HG03064 (cell line): Measurements from ENCODE around the gene PTPRE.

Experiments used
- ATAC-seq: cut with Tn5 transposase; IDR thresholded peaks from one replicate; pipeline ENCODE4 v1.9.1; 2021; ENCODE audit warnings: low read depth; ENCODE audit not compliant: unreplicated experiment

PTPRE gene

DNA sequence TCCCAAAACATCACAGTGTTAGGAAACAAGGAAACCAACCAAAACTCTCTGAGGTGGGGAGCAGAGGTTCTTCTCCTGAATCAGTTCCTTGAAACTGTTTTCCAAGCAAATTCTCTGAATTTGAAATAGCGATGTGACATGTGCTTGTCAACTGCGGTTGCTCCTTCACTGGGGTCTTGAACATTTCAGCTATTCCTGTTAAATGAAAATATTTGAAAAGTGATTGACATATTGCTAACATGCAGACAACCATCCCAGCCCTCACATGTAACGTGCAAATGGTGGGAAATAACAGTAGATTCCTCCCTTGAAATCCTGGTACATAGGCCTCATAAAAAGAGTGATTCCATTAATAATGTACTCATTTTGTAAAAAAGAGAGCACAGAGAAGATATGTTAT, 203.4 kb downstream of the PTPRE start:
- ATAC-seq: no peak

DNA sequence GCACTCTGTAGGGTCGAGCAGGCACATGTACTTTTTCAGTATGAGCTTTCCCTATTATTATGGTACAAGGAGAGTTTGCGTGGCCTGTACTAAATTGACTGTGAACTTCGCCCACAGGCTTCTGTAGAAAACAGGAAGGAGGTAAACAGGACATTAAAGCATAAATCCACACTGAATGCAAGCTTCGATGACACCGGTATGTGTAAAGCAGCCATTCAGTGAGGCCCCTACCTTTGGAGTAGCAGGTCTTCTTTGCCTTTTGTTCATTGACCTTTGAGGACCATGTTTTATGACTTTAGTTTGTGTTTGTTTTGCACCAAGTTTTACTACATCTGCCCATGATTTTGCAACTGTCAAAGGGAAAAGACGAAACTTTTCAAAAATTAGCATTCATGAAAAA, 204.8 kb downstream of the PTPRE start:
- no peak for ATAC-seq

DNA sequence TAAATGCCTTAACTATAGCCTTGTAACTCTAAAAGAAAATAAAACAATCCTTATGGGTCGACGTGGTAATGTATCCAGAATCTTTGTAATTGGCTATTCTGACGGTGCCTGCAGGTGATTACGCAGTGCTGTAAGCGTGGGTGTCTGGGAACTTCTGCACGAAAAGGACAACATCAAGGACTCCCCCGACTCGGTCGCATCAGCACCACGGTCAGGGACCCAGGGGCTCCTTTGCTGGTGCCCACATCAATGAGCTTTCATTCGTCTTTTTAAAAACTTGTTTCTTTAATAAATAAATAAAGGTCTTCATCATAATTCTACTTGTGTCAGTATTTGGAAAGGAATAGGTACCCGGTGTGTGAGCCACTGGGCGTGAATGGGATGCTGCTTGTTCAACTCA, 206.1 kb downstream of the PTPRE start:
- ATAC-seq: no peak

- ATAC-seq: no peak
These were observed 208.0 kb downstream of the PTPRE start for GRCh38 chr10:128114901-128115300.

DNA sequence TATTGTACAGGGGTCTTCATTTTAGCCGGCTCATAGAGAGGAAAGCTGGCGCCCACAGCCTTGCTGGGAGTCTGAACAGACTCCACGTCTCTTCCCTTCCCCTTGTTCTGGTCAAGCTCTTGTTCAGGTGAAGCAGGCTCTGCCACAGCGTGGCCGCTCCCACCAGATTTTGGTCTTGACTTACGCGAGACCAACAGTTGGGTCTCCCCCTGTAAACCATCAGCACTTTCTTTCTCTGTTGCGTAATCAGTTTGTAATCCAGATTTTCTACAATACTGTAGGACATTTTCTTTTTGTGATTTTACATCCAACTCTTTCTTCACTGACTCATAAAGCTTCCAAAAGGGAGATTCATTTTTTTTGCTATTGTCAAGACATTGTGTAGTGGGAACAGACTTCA, 208.5 kb downstream of the PTPRE start:
- no peak for ATAC-seq

GRCh38 chr10:128116187-128116586, 209.3 kb downstream of the PTPRE start:
- no peak for ATAC-seq

DNA sequence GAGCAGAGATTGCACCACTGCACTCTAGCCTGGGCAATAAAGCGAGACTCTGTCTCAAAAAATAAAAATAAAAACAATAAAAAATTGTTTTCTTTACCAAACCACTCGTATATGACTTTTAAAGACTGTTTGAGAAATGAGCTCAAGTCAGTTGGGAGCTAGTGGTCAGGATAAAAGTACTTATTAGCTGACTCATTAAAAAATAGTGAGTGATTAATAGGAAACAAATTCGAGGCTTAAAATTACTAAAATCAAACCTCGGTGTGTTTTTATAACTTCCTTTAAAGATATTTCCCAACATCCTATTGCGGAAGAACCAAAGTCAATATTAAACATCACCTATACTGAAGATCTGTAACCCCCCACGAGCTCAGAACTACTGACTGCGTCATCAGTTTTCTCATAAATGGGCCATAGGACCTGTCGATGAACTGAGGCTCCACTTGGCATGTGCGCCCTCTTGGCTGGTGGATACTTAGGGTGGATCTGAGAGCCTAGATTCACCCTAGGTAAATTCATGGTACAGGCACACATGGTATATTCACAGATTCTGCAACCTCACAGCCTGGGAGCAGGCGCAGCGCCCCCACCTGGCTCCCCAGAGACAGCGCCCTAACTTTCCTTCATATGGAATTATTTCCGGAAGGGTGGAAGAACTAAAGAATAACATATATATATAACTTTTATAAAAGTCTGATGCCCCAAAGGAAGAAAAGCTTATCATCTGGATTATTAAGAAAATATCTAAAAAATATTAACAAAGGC, 210.1 kb downstream of the PTPRE start:
- ATAC-seq: no peak

DNA sequence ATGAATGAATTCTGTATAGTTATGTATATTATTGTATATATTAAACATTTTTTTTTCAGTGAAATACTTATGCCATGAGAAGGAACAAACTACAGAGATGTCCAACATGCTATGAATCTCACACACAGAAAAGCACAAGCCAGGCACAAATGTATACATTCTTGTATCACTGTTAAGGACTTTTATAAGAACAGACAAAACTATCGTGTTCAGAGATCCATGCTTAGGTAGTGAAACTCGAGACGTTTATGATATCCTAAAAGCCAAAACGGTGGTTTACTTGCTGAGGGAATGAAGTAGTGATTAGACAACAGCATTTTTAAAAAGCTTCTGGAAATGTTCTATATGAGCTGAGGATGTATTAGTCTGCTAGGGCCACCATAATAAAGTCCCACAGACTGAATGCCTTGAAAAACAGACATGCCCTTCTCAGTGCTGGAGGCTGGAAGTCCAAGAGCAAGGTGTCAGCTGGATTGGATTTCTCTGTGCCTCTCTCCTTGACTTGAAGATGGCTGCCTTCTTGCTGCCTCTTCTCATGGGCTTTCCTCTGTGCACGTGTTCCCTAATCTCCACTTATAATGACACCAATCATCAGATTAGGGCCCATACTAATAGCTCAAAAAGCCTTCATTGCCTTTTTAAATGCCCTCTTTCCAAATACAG, 215.0 kb downstream of the PTPRE start:
- ATAC-seq: no peak

DNA sequence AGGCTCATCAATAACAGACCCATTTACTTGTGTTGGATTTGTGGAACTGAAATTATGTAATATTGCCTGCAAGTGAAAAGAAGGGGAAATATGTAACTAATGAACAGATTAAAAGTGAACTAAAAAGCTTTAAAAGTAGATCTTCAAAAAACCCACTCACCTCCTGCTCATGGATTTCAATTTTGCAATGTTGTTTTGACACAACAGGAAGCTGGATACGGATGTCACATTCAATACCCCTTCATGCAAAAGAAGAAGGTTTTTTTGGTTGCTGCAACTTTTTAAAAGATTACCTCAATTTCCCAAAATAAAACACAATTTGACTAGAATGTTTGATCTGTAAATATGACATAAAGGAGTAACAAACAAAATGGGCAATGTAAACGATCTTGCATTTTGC, 216.0 kb downstream of the PTPRE start:
- no peak for ATAC-seq

GRCh38 chr10:128123846-128124245, 216.9 kb downstream of the PTPRE start:
- ATAC-seq: no peak

- ATAC-seq: no peak
These were observed 218.0 kb downstream of the PTPRE start for GRCh38 chr10:128124813-128125403.

- no peak for ATAC-seq
These were observed 218.6 kb downstream of the PTPRE start for GRCh38 chr10:128125416-128125943.

DNA sequence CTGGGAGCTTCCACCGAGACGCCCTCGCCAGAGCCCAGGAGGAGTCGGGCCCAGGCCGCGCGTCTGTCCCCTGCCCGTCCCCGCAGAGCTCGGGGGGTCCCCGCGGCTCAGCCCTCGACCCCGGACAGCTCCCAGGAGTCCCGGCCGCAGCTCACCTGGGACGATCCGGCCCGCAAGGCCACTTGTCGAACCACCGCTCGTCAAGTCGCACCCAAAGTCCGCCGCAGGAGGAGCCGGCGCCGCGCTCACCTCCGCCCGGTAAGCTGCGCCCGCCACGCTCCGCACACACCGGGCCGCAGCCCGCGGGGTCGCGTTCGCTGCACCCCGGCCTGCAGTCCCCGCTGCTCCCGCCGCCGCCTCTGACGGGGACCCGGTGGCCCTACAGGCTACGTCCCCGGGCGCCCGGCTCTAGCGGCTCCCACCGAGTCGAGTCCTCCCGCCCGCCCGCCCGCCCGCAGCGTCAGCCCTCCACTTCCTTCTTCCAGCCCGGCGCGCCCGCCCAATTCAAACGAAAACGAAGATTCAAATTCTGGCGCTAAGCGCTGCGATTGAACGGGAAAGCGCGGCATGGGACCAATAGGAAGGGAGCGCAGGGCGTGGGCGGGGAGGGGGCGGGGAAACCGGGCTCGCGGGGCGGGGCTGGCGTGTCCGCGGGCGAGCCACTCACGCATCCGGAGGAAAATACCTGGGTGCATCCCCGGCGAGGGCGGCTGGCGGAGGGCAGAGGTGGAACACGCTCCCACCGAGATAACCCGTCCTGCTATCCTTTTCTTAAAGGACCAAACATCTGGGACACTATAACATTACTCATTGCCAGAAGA, 219.3 kb downstream of the PTPRE start, which contains the start of gene MKI67:
MKI67 (minus strand) TSS at position 480 of the 821 bp plus-strand sequence. CDS start 756 bp downstream, outside the sequence.
- ATAC-seq: peak; percentile 87

GRCh38 chr10:128128582-128128981, 221.7 kb downstream of the PTPRE start:
- no peak for ATAC-seq

GRCh38 chr10:128130051-128130450, 223.1 kb downstream of the PTPRE start:
- ATAC-seq: no peak
